Measurements from ENCODE around the gene CAMK1D.

CAMK1D gene

GRCh38 chr10:12538491-12538995 lies 189.2 kb downstream of the CAMK1D start:
- H3K27me3 ChIP-seq (ENCODE audit: insufficient read depth, low read depth, severe bottlenecking) = no peaks in the 10 kb centered on the region
- TF ChIP-seq CTCF (IDR thresholded peaks at IDR 0.05; ENCODE audit: low read depth, low read length) = no peak
- no peak overlapping the region for H3K4me3 ChIP-seq (ENCODE audit: low read depth, low read length)
- H3K9me3 ChIP-seq (ENCODE audit: severe bottlenecking) = no peaks in the 10 kb centered on the region
- no peak overlapping the region for H3K27ac ChIP-seq
- DNase-seq = no peak
- no peaks in the 10 kb centered on the region for H3K36me3 ChIP-seq

- TF ChIP-seq CTCF (IDR thresholded peaks at IDR 0.05; ENCODE audit: low read depth, low read length) = no peak
- no peaks in the 10 kb centered on the region for H3K27me3 ChIP-seq (ENCODE audit: insufficient read depth, low read depth, severe bottlenecking)
- no peak overlapping the region for H3K4me3 ChIP-seq (ENCODE audit: low read depth, low read length)
- DNase-seq = no peak
- H3K9me3 ChIP-seq (ENCODE audit: severe bottlenecking) = no peaks in the 10 kb centered on the region
- no peak overlapping the region for H3K27ac ChIP-seq
- no peaks in the 10 kb centered on the region for H3K36me3 ChIP-seq
Observed at GRCh38 chr10:12539350-12540164, 190.2 kb downstream of the CAMK1D start.

GRCh38 chr10:12540341-12540781 lies 191.0 kb downstream of the CAMK1D start:
- no peaks in the 10 kb centered on the region for H3K36me3 ChIP-seq
- DNase-seq = no peak
- no peaks in the 10 kb centered on the region for H3K27me3 ChIP-seq (ENCODE audit: insufficient read depth, low read depth, severe bottlenecking)
- H3K9me3 ChIP-seq (ENCODE audit: severe bottlenecking) = no peaks in the 10 kb centered on the region
- TF ChIP-seq CTCF (IDR thresholded peaks at IDR 0.05; ENCODE audit: low read depth, low read length) = no peak
- no peak overlapping the region for H3K4me3 ChIP-seq (ENCODE audit: low read depth, low read length)
- H3K27ac ChIP-seq = no peak overlapping the region

GRCh38 chr10:12541446-12542067 lies 192.2 kb downstream of the CAMK1D start:
- H3K36me3 ChIP-seq = no peaks in the 10 kb centered on the region
- TF ChIP-seq CTCF (IDR thresholded peaks at IDR 0.05; ENCODE audit: low read depth, low read length) = no peak
- no peaks in the 10 kb centered on the region for H3K9me3 ChIP-seq (ENCODE audit: severe bottlenecking)
- H3K27ac ChIP-seq = no peak overlapping the region
- H3K27me3 ChIP-seq (ENCODE audit: insufficient read depth, low read depth, severe bottlenecking) = no peaks in the 10 kb centered on the region
- DNase-seq = no peak
- no peak overlapping the region for H3K4me3 ChIP-seq (ENCODE audit: low read depth, low read length)

GRCh38 chr10:12542133-12542670 lies 192.9 kb downstream of the CAMK1D start:
- DNase-seq = no peak
- H3K27me3 ChIP-seq (ENCODE audit: insufficient read depth, low read depth, severe bottlenecking) = no peaks in the 10 kb centered on the region
- H3K27ac ChIP-seq = no peak overlapping the region
- no peak overlapping the region for H3K4me3 ChIP-seq (ENCODE audit: low read depth, low read length)
- no peaks in the 10 kb centered on the region for H3K36me3 ChIP-seq
- no peak for TF ChIP-seq CTCF (IDR thresholded peaks at IDR 0.05; ENCODE audit: low read depth, low read length)
- no peaks in the 10 kb centered on the region for H3K9me3 ChIP-seq (ENCODE audit: severe bottlenecking)

All from WERI-Rb-1 (cell line).